ENCODE measurements around the gene NPAS3. TPM values are rescaled to one million over a fixed set of nuclear protein-coding genes. Genes with fewer than 3 reads are reported as not detected.

The NPAS3 gene
- total RNA-seq, 1 experiment from 2014 or later: not detected

DNA sequence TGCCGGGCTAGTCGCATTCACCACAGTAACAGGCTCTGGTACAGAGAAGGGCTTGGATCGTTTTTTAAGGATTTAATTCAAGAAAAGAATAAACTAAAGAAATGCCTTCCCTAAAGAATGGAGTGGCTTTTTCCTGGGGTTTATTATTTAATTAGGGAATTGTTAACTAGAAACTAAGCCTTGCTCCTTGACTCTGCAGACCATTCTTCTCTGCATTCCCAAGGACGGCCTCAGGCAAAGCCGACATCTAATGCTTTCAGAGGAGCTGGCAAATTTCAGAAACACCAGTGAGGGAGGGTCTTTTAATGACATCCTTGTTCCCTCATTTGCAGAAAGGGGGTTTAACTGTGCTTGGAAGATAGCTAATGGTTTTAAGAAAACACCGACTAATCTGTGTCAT, 838.2 kb downstream of the NPAS3 start:
- no peaks in the 10 kb centered on the region for H3F3A ChIP-seq (ENCODE audit: insufficient read depth, low read depth)
- CTCF ChIA-PET: no interaction called here
- no peak overlapping the region for H3K4me3 ChIP-seq
- no peaks in the 10 kb centered on the region for H3K9me2 ChIP-seq (ENCODE audit: insufficient read depth)
- no peaks in the 10 kb centered on the region for H3K36me3 ChIP-seq (ENCODE audit: low read depth)
- intact Hi-C loops (cut with micrococcal nuclease; ENCODE audit: unreplicated experiment): no loop called here
- H3K4me2 ChIP-seq: no peak overlapping the region
- TF ChIP-seq EZH2 (IDR thresholded peaks at IDR 0.05; ENCODE audit: low read depth): no peak
- TF ChIP-seq, protein P1, sequence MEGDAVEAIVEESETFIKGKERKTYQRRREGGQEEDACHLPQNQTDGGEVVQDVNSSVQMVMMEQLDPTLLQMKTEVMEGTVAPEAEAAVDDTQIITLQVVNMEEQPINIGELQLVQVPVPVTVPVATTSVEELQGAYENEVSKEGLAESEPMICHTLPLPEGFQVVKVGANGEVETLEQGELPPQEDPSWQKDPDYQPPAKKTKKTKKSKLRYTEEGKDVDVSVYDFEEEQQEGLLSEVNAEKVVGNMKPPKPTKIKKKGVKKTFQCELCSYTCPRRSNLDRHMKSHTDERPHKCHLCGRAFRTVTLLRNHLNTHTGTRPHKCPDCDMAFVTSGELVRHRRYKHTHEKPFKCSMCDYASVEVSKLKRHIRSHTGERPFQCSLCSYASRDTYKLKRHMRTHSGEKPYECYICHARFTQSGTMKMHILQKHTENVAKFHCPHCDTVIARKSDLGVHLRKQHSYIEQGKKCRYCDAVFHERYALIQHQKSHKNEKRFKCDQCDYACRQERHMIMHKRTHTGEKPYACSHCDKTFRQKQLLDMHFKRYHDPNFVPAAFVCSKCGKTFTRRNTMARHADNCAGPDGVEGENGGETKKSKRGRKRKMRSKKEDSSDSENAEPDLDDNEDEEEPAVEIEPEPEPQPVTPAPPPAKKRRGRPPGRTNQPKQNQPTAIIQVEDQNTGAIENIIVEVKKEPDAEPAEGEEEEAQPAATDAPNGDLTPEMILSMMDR (conservative IDR thresholded peaks at IDR 0.05): no peak
- no peaks in the 10 kb centered on the region for H3K79me2 ChIP-seq (ENCODE audit: low read depth)
- no peak overlapping the region for H3K27ac ChIP-seq
- no peak for DNase-seq
- no peaks in the 10 kb centered on the region for H3K27me3 ChIP-seq (ENCODE audit: insufficient read depth, low read depth)
- H4K20me1 ChIP-seq (ENCODE audit: insufficient read depth): no peaks in the 10 kb centered on the region
- no TSS peak for BruUV-seq (replicated peaks)
- POLR2A ChIA-PET (ENCODE audit: unreplicated experiment): no interaction called here
- no peaks in the 10 kb centered on the region for H3K4me1 ChIP-seq (replicated peaks; ENCODE audit: insufficient read depth)
- H2AFZ ChIP-seq: no peak overlapping the region
- no peaks in the 10 kb centered on the region for H3K9me3 ChIP-seq (ENCODE audit: insufficient read depth, low read depth)

DNA sequence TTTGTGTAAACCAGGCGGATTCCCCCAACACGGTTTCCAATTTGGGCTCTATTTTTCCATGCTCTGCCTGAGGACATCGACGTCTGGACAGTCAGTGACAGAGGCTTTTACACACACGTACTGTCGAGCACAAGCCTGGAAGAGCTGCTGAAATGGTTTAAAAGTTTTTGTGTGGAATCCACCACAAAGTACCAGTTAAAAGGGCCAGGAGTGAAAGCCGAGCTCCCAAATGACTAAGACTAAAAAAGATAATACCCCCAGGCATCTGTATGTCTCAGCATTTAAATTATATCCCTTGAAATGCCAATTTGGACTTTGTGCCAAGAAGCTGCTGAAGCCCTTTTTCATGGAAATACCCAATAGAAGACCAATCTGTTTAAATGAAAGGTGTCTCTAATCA, 839.0 kb downstream of the NPAS3 start:
- Histone ChIP-seq H4K20me1 (ENCODE audit: insufficient read depth) (no peaks in the 10 kb centered on the region), H3K9me3 (ENCODE audit: insufficient read depth, low read depth) (no peaks in the 10 kb centered on the region), H3K27ac (no peak overlapping the region), H2AFZ (no peak overlapping the region), H3K4me1 (replicated peaks; ENCODE audit: insufficient read depth) (no peaks in the 10 kb centered on the region), H3K79me2 (ENCODE audit: low read depth) (no peaks in the 10 kb centered on the region), H3K27me3 (ENCODE audit: insufficient read depth, low read depth) (no peaks in the 10 kb centered on the region), H3K9me2 (ENCODE audit: insufficient read depth) (no peaks in the 10 kb centered on the region), H3F3A (ENCODE audit: insufficient read depth, low read depth) (no peaks in the 10 kb centered on the region), H3K4me2 (no peak overlapping the region), H3K4me3 (no peak overlapping the region), H3K36me3 (ENCODE audit: low read depth) (no peaks in the 10 kb centered on the region)
- TF ChIP-seq EZH2 (IDR thresholded peaks at IDR 0.05; ENCODE audit: low read depth): no peak
- TF ChIP-seq, protein P1 (conservative IDR thresholded peaks at IDR 0.05): no peak
- intact Hi-C loops (cut with micrococcal nuclease; ENCODE audit: unreplicated experiment): no loop called here
- ChIA-PET POLR2A (ENCODE audit: unreplicated experiment) (no interaction called here), CTCF (no interaction called here)
- no TSS peak for BruUV-seq (replicated peaks)
- DNase-seq: no peak

DNA sequence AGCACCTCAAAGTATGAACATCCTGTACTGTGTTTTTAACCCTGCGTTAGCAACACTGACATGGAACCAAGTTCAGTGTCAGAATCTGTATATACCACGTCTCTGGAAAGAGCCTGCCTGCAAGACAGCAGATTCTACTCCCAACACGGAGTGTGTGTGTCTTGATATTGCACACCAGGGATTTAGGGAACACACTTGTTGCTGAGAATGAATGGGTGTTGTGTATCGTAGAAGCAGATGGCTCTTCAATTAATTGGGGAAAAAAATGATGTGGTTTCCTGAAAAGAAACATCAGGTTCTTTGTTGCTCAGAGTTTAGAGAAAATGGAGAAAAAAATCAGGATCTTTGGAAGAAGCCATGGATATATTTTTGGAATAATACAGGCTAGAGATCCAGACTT, 841.4 kb downstream of the NPAS3 start:
- BruUV-seq (replicated peaks): no TSS peak
- H3K27me3 ChIP-seq (ENCODE audit: insufficient read depth, low read depth): no peaks in the 10 kb centered on the region

More for the DNA sequence above, 841.4 kb downstream of the NPAS3 start:
- Histone ChIP-seq H4K20me1 (ENCODE audit: insufficient read depth) (no peaks in the 10 kb centered on the region), H2AFZ (no peak overlapping the region), H3K36me3 (ENCODE audit: low read depth) (no peaks in the 10 kb centered on the region), H3K9me3 (ENCODE audit: insufficient read depth, low read depth) (no peaks in the 10 kb centered on the region), H3K79me2 (ENCODE audit: low read depth) (no peaks in the 10 kb centered on the region), H3K4me1 (replicated peaks; ENCODE audit: insufficient read depth) (no peaks in the 10 kb centered on the region), H3K4me2 (no peak overlapping the region), H3K4me3 (no peak overlapping the region), H3K27ac (no peak overlapping the region), H3K9me2 (ENCODE audit: insufficient read depth) (no peaks in the 10 kb centered on the region), H3F3A (ENCODE audit: insufficient read depth, low read depth) (no peaks in the 10 kb centered on the region)
- CTCF ChIA-PET: no interaction called here
- DNase-seq: no peak
- POLR2A ChIA-PET (ENCODE audit: unreplicated experiment): no interaction called here
- TF ChIP-seq, protein P1 (conservative IDR thresholded peaks at IDR 0.05): no peak
- TF ChIP-seq EZH2 (IDR thresholded peaks at IDR 0.05; ENCODE audit: low read depth): no peak
- intact Hi-C loops (cut with micrococcal nuclease; ENCODE audit: unreplicated experiment): no loop called here
